NCI-H446 (cell line): ENCODE results near the gene AKAP9.
"Not testable (repeated sequence)": the region's sequence is repeated elsewhere in the genome, so short reads cannot be mapped to it uniquely, and the experiment has no call there.

Experiments used
- DNase-seq, 2 experiments: peaks; one replicate each; lab custom pipeline; 2025; lab: John Stamatoyannopoulos, UW

The AKAP9 gene

DNA sequence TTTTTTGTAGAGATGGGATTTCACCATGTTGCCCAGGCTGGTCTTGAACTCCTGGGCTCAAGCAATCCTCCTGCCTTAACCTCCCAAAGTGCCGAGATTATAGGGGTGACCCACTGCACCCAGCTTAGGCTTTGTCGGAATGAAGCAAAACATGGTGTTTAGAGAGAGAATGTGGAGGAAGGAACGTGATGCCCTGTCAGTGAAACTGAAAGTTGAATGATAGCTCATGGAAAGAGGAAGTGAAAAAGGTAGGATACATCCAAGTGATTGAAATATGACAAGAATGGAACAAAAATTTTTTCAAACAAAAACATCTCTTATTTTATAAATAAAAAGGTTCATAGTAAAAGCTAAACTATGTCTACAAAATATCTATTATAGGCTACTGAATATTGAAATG is 5.9 kb downstream of the AKAP9 start:
- no peak for DNase-seq

DNA sequence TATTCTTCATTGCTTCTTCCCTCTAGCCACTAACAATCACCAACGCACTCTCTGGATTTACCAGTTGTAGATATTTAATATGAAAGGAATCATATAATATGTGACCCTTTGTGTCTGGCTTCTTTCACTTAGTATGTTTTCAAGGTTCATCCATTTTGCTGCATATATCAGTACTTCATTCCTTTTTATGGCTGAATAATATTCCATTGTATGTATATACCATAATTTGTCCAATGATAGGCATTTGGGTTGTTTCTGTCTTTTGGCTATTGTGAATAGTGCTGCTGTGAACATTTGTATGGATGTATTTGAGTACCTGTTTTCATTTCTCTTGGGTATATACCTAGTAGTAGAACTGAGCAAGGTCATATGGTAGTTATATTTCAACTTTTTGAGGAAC is 7.3 kb downstream of the AKAP9 start:
- DNase-seq: no peak

- no peak for DNase-seq
These were observed 8.8 kb downstream of the AKAP9 start for GRCh38 chr7:91949221-91950009.

GRCh38 chr7:91953618-91954017 is 13.0 kb downstream of the AKAP9 start:
- DNase-seq: no peak

DNA sequence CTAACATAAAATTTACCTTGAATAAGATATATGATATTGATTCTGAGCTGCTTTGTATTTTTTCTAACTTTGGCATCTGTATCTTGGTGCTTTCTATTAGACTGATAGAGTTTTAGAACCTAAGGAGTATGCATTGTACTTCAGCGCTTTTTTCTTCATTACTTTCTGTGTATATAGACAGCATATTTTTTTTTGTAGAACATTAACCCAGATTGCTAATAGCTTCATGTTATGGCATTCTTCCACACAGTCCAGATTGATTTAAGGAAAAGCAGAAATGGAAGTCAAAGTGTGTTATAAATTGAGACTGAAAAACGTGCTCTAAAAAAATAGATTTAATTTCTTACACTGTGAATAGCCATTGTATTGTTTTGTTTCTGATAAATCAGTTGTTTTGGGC is 15.8 kb downstream of the AKAP9 start:
- not testable (repeated sequence) for DNase-seq

- DNase-seq: no peak
These were observed 16.6 kb downstream of the AKAP9 start for GRCh38 chr7:91957232-91957631.

DNA sequence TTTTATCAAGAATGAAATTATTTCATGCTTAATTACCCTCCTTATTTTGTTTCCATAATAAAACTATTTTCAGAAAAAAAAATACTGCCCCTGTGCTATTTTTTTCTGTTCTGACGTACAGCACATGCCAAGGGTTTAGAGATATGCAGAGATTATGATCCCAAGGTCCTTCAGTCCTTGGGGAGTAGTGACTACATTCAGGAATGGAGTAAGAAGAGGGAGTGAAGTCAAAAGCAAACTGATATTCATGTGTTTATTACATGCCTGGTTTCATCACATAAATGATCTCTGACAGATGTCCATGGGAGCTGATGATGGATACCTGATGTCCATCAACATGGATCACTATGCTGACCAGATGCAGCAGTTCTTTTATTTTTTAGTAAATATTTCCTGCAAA is 17.2 kb downstream of the AKAP9 start:
- DNase-seq: no peak

- no peak for DNase-seq
These were observed 18.4 kb downstream of the AKAP9 start for GRCh38 chr7:91959023-91959422.

DNA sequence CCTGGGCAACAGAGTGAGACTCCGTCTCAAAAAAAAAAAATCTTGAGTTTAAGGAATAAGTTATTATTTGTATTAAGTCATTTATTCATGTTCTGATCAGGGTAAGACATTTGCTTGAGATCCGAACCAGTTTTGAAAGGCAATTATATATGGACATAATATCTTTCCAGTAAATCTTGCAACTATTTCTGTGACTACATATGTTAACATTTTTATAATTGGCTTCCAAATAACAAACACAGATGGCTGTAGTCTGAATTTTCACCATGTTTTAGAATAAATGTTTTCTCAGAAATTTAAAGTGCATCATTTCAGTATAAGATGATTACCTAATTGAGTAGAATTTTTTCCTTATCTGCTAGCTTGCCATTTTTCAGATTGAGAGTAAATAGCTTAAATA is 21.2 kb downstream of the AKAP9 start:
- DNase-seq: no peak

GRCh38 chr7:91962419-91962818 is 21.8 kb downstream of the AKAP9 start:
- DNase-seq: no peak

DNA sequence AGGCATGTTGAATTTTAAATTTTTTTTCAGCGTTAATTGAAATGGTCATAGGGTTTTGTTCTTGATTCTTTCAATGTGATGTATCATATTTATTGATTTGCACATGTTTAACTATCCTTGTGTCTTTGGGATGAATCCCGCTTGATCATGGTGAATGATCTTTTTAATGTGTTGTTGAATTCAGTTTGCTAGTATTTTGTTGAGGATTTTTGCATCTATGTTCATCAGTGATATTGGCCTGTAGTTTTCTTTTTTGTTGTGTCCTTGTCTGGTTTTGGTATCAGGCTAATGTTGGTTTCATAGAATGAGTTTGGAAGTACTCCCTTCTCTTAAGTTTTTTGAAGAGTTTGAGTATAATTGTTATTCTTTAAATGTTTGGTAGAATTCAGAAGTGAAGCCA is 26.9 kb downstream of the AKAP9 start:
- not testable (repeated sequence) for DNase-seq

- DNase-seq: no peak
These were observed 33.0 kb downstream of the AKAP9 start for GRCh38 chr7:91973639-91974038.

DNA sequence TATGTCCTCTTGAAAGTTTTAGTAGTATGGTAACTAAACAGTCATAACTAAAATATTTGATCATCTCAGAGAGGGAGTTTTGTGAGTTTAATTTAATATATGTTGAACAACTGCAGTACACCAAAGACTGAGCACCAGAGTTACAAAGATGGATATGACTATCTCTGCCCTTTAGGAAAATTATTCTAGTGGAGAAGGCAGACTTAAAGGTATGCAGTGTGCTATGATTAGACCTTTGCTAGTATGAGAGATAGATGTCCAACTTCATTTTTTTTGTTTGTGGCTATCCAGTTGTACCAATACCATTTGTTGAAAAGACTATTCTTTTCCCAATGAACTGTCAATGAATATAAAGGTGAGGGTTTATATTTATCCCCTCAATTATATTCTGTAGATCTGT is 33.4 kb downstream of the AKAP9 start:
- DNase-seq: no peak

- DNase-seq: no peak
These were observed 36.1 kb downstream of the AKAP9 start for GRCh38 chr7:91976743-91977142.

DNA sequence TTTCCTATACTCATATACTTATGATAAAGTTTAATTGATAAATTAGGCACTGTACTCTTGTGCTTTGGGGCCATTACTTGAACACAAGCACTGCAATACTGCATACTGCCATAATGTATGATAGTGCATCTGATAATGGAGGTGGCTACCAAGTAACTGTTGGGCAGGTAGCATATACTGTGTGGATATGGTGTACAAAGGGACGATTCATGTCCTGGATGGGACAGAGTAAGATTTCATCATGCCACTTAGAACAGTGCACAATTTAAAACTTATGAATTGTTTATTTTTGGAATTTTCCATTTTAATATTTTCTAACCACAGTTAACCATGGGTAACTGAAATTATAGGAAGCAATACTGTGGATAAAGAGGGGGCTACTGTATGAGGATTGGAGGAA is 38.9 kb downstream of the AKAP9 start:
- no peak for DNase-seq

- DNase-seq: not testable (repeated sequence)
These were observed 41.7 kb downstream of the AKAP9 start for GRCh38 chr7:91982352-91982751.

- DNase-seq: no peak
These were observed 47.6 kb downstream of the AKAP9 start for GRCh38 chr7:91988213-91988612.

DNA sequence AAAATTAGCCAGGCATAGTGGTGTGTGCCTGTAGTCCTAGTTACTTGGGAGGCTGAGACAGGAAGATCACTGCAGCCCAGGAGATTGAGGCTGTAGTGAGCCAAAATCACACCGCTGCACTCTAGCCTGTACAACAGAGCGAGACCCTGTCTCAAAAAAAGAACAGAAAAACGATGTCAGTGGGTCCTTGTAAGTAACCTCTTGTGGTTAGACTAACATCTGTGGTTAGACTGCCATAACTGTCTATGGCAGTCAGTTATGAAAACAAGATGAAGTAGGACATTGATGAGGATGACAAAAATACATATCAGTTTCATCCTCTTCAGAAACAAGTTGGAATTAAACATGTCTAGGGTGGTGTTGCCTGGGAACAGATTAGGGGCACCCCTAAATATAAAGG is 53.3 kb downstream of the AKAP9 start:
- no peak for DNase-seq

- DNase-seq: no peak
These were observed 54.9 kb downstream of the AKAP9 start for GRCh38 chr7:91995391-91996105.

GRCh38 chr7:91999631-92000565 is 59.2 kb downstream of the AKAP9 start:
- DNase-seq: no peak

- DNase-seq: no peak
These were observed 62.1 kb downstream of the AKAP9 start for GRCh38 chr7:92002720-92003119.

DNA sequence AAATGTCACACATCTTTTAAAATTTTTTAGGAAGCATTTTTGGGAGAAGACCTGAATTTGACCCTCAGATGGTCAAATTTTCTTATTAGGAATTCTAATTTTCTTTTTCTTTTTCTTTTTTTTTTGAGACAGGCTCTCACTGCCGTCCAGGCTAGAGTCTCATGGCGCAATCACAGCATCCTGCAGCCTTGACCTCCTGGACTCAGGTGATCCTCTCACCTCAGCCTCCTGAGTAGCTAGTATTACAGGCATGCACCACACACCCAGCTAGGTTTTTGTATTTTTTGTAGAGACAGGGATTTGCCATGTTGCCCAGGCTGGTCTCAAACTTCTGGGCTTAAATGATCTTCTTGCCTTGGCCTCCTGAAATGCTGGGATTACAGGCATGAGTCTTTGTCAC is 65.4 kb downstream of the AKAP9 start:
- no peak for DNase-seq

DNA sequence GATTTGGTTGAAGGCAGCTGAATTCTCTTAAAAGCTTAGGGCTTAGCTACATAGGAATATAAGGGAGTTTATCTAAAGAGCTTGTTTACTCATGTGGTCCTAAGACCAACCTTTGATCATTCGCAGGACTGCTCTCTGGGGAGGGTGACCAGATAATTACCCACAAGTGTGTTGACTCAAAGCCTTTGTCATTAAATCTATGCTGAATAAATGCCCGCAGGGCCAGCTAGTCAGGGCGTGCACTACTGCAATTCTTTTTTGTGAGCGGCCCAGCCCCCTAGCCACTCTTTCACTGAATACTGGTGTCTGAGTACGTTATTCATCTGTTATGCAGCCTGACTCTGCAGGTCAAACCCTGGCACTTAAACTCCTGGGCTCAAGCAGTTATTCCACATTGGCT is 69.6 kb downstream of the AKAP9 start:
- DNase-seq: no peak
